Rectal smooth muscle tissue (tissue), 1 donor: ENCODE data around the gene TMEM174.

Source experiments
- H3K27ac ChIP-seq: one replicate; pipeline ENCODE4 v1.7.0; 2013; ENCODE audit warnings: low read depth, low read length, inconsistent platforms
- H3K27me3 ChIP-seq: one replicate; pipeline ENCODE4 v1.7.0; 2013; ENCODE audit warnings: low read length; ENCODE audit not compliant: control insufficient read depth, insufficient read depth
- H3K36me3 ChIP-seq: one replicate; pipeline ENCODE4 v1.7.0; 2013; ENCODE audit warnings: low read length; ENCODE audit not compliant: control insufficient read depth, insufficient read depth
- H3K4me1 ChIP-seq: one replicate; pipeline ENCODE4 v1.7.0; 2013; ENCODE audit warnings: low read length; ENCODE audit not compliant: control insufficient read depth, insufficient read depth
- H3K4me3 ChIP-seq: one replicate; pipeline ENCODE4 v1.7.0; 2013; ENCODE audit warnings: low read length
- H3K9ac ChIP-seq: one replicate; pipeline ENCODE4 v1.7.0; 2013; ENCODE audit warnings: low read length

The TMEM174 gene

DNA sequence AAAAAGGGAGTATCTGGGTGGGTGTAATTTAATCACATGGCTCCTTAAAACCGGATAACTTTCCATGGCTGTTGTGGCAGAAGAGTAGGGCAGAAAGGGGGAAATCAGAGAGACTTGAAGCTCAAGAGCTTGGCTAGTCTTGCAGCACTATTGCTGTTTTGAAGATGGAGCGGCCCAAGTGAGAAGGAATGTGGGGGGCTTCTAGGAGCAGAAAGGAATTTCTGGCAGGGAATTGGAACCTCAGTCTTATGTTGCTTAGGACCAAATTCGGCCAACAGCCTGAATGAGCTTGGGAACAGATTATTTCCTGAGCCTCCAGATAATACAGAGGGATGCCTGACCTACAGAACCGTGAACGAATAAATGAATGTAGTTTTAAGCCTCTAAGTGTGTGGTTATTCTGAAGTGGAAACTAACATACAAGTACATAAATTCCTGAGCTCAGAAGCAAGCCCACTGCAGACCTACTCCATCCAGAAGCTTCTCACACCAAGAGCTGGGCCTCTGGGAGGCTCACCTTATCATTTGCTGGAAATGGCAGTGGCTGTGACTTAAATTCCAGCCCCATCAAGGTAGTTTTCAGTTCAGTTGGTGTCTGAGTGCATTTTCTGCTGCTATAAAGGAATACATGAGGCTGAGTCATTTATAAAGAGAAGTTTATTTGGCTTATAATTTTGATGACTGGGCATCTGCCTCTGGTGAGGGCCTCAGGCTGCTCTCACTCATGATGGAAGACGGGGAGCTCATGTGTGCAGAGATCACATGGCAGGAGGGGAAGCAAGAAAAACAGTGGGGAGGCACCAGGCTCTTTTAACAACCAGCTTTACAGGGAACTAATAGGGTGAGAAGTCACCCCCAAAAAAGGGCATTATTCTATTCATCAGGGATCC, 15.3 kb upstream of the TMEM174 start:
- Histone ChIP-seq H3K9ac (no peak overlapping the region), H3K4me1 (no peaks in the 10 kb centered on the region), H3K4me3 (no peak overlapping the region), H3K36me3 (no peaks in the 10 kb centered on the region), H3K27me3 (no peaks in the 10 kb centered on the region), H3K27ac (no peak overlapping the region)

GRCh38 chr5:73158313-73158712, 14.7 kb upstream of the TMEM174 start:
- Histone ChIP-seq H3K4me1 (no peaks in the 10 kb centered on the region), H3K4me3 (no peak overlapping the region), H3K36me3 (no peaks in the 10 kb centered on the region), H3K9ac (no peak overlapping the region), H3K27ac (no peak overlapping the region), H3K27me3 (no peaks in the 10 kb centered on the region)

GRCh38 chr5:73160239-73160671, 12.7 kb upstream of the TMEM174 start:
- no peak overlapping the region for H3K9ac ChIP-seq
- H3K4me1 ChIP-seq, result no peaks in the 10 kb centered on the region
- no peak overlapping the region for H3K4me3 ChIP-seq
- no peaks in the 10 kb centered on the region for H3K27me3 ChIP-seq
- H3K27ac ChIP-seq, result no peak overlapping the region
- H3K36me3 ChIP-seq, result no peaks in the 10 kb centered on the region

- Histone ChIP-seq H3K36me3 (no peaks in the 10 kb centered on the region), H3K4me3 (no peak overlapping the region), H3K27me3 (no peaks in the 10 kb centered on the region), H3K27ac (no peak overlapping the region), H3K9ac (no peak overlapping the region), H3K4me1 (no peaks in the 10 kb centered on the region)
These were observed 2.5 kb upstream of the TMEM174 start for GRCh38 chr5:73170522-73170921.

DNA sequence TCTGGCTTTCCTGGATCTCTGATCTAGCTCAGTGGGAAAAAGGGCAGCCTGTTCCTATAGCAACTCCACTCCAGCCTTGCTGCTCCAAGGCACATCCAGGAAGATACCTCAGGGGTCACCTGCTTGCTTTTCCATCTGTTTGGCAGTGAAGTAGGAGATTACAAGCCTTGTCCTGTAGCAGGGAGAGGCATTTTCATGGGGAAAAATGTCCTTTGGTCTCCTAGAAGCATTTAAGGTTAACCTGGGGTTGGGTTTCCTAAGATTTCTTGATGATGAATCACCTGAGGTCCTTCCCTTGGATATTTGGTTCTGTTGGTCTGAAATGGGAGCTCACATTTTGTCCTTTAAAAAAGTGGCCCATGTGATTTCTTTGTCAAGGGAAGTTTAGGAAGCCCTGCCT, 1.5 kb upstream of the TMEM174 start:
- Histone ChIP-seq H3K36me3 (no peaks in the 10 kb centered on the region), H3K27me3 (no peaks in the 10 kb centered on the region), H3K4me1 (no peaks in the 10 kb centered on the region), H3K9ac (no peak overlapping the region), H3K27ac (no peak overlapping the region), H3K4me3 (no peak overlapping the region)

- no peak overlapping the region for H3K9ac ChIP-seq
- H3K36me3 ChIP-seq, result no peaks in the 10 kb centered on the region
- H3K27me3 ChIP-seq, result no peaks in the 10 kb centered on the region
- H3K4me3 ChIP-seq, result no peak overlapping the region
- no peaks in the 10 kb centered on the region for H3K4me1 ChIP-seq
- H3K27ac ChIP-seq, result no peak overlapping the region
These were observed 1.3 kb downstream of the TMEM174 start for GRCh38 chr5:73174100-73174815.

DNA sequence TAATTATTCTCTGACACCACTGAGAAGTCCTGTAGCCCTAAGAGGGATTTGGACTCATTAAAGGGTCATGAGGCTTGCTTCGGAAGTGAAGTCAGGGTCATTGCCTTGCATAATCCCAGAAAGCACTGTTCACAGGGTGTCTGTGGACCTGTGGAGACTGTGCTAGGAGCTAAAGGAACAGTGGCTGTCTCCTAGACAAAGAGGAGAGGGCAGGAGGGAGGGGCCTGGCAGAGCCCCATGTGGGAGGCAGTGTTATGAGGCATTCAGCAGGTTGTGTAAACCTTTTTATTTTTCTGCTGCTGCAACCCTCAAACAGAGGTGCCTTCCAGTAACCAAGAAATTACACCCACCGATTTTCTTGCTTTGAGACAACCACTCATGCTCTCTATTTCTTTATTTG, 3.3 kb downstream of the TMEM174 start:
- no peak overlapping the region for H3K27ac ChIP-seq
- H3K27me3 ChIP-seq, result no peaks in the 10 kb centered on the region
- no peaks in the 10 kb centered on the region for H3K4me1 ChIP-seq

GRCh38 chr5:73178265-73178664, 5.3 kb downstream of the TMEM174 start:
- H3K36me3 ChIP-seq, result no peaks in the 10 kb centered on the region
- no peaks in the 10 kb centered on the region for H3K27me3 ChIP-seq
- no peak overlapping the region for H3K27ac ChIP-seq
- H3K4me3 ChIP-seq, result no peak overlapping the region
- no peak overlapping the region for H3K9ac ChIP-seq
- no peaks in the 10 kb centered on the region for H3K4me1 ChIP-seq

More for the DNA sequence above, 3.3 kb downstream of the TMEM174 start:
- no peak overlapping the region for H3K4me3 ChIP-seq
- H3K9ac ChIP-seq, result no peak overlapping the region
- H3K36me3 ChIP-seq, result no peaks in the 10 kb centered on the region

DNA sequence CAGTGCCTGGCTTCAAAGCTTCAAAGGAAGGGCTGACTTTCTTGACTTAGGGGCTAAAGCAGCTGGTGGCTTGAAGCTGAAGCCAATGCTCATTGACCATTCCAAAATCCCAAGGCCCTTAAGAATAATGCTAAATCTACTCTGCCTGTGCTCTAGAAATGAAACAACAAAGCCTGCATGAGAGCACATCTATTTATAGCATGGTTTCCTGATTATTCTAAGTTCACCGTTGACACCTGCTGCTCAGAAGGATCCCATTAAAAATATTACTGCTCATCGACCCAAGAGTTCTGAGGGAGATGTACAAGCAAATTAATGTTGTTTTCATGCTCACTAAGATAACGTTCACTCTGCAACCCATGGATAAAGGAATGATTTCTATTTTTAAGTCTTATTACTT, 6.7 kb downstream of the TMEM174 start:
- Histone ChIP-seq H3K4me3 (no peak overlapping the region), H3K9ac (no peak overlapping the region), H3K27me3 (no peaks in the 10 kb centered on the region), H3K27ac (no peak overlapping the region), H3K36me3 (no peaks in the 10 kb centered on the region), H3K4me1 (no peaks in the 10 kb centered on the region)

DNA sequence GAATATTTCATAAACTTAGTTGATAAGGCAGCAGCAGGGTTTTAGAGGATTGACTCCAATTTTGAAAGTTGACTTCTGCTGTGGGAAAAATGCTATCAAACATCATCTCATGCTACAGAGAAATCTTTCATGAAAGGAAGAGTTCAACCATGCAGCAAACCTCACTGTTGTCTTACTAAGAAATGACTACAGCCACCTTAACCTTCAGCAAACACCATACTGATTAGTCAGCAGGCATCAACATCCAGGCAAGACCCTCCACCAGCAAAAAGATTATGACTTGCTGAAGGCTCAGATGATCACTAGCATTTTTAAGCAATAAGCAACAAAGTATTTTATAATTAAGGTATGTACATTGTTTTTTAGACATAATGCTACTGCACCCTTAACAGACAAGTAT, 7.6 kb downstream of the TMEM174 start:
- Histone ChIP-seq H3K27ac (no peak overlapping the region), H3K4me3 (no peak overlapping the region), H3K27me3 (no peaks in the 10 kb centered on the region), H3K9ac (no peak overlapping the region), H3K4me1 (no peaks in the 10 kb centered on the region), H3K36me3 (no peaks in the 10 kb centered on the region)

DNA sequence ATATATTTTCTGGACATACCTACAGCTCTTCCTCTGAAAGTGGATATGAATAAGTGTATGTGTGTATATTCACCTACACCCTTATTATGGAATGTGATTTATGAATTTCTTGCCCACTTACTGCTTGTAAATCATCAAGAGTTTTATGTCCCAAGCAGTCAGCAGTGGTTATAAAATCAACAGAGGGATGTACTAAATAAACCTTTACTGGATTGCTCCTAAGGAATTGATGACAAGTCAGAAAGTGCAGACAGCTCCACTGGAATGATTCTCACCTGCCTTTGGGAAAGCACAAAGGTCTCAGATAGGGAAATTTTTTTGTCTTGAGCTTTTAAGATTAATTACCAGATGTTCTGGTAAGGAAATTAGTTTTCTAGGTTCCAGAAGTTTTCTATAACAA, 9.3 kb downstream of the TMEM174 start:
- H3K4me3 ChIP-seq, result no peak overlapping the region
- no peaks in the 10 kb centered on the region for H3K4me1 ChIP-seq
- no peak overlapping the region for H3K9ac ChIP-seq
- H3K36me3 ChIP-seq, result no peaks in the 10 kb centered on the region
- no peak overlapping the region for H3K27ac ChIP-seq
- no peaks in the 10 kb centered on the region for H3K27me3 ChIP-seq

GRCh38 chr5:73183000-73183399, 10.0 kb downstream of the TMEM174 start:
- Histone ChIP-seq H3K9ac (no peak overlapping the region), H3K27me3 (no peaks in the 10 kb centered on the region), H3K27ac (no peak overlapping the region), H3K4me3 (no peak overlapping the region), H3K36me3 (no peaks in the 10 kb centered on the region), H3K4me1 (no peaks in the 10 kb centered on the region)
